Fibroblast of peridontal ligament (primary cell): ENCODE measurements around the gene THTPA.

Experiments
- DNase-seq: peaks from one replicate; pipeline ENCODE4 v3.0.0-alpha.2; 2010; ENCODE audit errors: extremely low read depth

The THTPA gene

GRCh38 chr14:23567186-23568020 is 11.3 kb downstream of the THTPA start, which contains the start of gene AP1G2:
TSS of gene AP1G2 (minus strand) at chr14:23567791. CDS start at chr14:23567314, 477 bp downstream.
- peak; percentile 53 for DNase-seq

GRCh38 chr14:23568021-23568599 is 12.0 kb downstream of the THTPA start:
- DNase-seq = no peak

GRCh38 chr14:23568600-23569331 is 12.7 kb downstream of the THTPA start:
- DNase-seq = no peak

- DNase-seq = no peak
These were observed 13.5 kb downstream of the THTPA start for GRCh38 chr14:23569443-23570151.

- DNase-seq = no peak
These were observed 14.9 kb downstream of the THTPA start for GRCh38 chr14:23570806-23571483.

DNA sequence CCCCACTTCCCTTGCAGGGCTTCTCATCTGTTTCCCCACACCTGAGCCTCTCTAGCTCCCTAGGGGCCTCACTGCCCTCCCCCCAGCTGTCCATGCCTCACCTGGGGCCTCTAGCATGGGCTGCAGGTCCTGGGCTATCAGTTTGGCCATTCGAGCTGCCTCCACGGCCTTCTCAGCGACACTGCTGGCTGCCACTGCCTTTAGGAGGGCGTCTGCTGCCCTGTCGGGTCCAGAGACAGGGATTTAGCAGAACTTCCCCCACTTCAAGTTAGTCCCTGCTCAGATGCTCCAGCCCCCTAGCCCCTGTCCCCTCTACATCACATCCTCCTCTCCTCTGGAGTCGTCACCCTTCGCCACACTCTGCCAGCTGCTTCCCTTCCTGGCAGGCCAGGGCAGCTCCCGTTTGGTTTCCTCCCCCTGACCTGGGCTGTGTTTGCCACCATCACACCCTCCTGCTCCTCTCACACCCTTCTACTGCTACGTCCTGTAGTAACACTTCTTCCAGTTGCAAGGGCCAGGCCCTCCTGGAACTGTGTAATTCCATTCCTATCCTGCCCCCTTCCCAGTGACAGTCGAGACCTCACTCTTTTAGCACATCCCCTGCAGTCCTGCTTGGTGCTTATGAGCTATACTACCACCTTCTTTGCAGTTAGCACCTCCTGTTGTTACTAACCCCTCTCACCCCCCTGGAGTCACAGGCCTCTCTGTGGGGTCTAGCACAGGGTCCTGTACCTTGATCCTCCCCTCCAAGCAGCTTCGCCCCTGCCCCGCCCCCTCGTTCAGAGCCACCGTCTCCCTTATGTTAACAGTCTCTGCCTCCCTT is 15.8 kb downstream of the THTPA start:
- DNase-seq = no peak

GRCh38 chr14:23572524-23572828 is 16.4 kb downstream of the THTPA start:
- no peak for DNase-seq

- no peak for DNase-seq
These were observed 16.8 kb downstream of the THTPA start for GRCh38 chr14:23572836-23573235.

GRCh38 chr14:23573384-23574015 is 17.4 kb downstream of the THTPA start:
- no peak for DNase-seq

DNA sequence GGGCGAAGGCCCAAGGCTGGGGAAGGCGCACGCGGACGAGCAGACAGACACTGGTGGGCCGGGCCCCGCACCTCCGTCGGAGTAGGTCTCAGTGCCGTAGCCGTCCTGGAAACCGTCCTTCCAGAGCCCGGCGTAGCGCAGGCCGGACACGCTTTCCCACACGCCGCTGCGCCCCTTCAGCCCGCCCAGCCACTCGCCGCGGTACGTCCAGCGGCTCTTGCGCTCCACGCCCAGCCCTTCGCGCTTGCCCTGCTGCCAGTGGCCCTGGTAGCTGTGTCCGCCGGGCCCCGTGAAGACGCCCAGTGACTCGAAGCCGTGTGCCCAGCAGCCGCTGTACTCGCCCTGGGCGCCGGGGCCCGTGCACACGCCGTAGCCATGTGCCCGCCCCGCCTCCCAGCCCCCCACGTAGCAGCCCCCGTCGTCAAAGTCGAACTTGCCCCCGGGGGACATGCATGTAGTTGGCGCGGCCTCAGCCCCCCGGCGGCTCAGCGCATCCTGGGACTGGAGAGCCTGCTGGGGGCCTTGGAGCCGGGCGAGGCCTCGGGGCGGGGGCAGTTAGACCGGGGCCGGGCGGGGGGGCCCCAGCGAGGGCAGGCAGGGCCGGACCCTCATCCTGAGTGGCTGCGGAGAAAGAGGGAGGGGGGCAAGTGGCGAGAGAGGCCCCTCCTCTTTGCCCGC is 21.1 kb downstream of the THTPA start:
- DNase-seq = no peak

GRCh38 chr14:23577710-23578392 is 21.8 kb downstream of the THTPA start:
- no peak for DNase-seq

DNA sequence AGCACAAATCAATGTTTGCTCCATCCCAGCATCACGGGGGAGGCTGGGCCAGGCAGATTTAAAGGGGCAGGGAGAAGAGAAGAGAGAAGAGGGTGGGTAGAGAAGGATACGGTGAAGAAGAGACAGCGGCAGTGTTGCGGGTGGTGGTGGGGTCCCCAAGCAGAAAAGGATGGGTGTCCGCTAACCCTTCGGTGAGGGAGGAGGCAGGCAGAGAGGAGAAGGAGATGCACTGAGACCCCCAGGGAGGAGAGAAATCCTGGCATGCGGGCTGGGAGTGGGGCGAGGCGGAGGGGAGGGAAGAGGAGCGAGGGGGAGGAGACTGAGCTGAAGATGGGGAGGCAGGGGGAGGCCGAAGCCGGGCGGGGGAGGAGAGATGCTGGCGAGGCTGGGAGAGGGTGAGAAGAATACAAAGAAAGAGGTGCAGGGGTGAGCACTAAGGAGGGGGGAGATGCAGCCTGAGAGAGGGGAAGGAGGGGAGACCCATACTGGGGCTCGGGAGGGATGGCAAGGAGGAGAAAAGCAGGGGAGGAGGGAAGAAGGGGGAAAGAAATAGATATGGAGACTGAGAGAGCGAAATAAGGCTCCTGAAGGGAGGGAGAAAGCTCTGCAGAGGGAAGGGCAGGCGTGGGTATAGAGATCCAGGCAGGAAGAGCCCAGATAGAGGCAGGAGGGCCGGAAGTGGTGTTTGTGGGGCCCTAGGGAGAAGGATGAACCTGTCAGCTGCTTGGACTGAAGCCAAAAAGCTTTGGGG is 22.7 kb downstream of the THTPA start, which contains the start of gene JPH4:
Gene JPH4 (minus strand): TSS at position 231 of the 751 bp plus-strand sequence. CDS start 1,337 bp downstream, outside the sequence.
- DNase-seq = no peak

- no peak for DNase-seq
These were observed 23.2 kb downstream of the THTPA start for GRCh38 chr14:23579311-23579630.

DNA sequence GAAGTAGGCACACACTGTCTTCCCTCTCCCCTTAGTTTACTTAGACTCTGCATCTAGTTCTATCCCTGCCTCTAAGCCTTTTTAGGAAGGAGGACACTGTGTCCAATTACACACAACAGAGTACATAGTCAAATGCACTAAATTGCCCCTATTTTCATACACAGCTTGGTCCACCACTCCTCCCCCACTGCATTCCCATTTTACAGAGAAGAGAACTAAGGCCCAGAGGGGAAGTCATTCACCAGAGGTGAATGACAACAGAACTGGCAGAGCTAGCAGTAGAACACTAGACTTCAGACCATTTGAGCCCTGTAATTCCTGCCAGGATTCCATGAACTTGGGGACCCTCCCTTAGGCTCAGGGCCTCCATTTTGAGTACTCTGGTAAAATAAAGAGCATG is 23.7 kb downstream of the THTPA start:
- no peak for DNase-seq

DNA sequence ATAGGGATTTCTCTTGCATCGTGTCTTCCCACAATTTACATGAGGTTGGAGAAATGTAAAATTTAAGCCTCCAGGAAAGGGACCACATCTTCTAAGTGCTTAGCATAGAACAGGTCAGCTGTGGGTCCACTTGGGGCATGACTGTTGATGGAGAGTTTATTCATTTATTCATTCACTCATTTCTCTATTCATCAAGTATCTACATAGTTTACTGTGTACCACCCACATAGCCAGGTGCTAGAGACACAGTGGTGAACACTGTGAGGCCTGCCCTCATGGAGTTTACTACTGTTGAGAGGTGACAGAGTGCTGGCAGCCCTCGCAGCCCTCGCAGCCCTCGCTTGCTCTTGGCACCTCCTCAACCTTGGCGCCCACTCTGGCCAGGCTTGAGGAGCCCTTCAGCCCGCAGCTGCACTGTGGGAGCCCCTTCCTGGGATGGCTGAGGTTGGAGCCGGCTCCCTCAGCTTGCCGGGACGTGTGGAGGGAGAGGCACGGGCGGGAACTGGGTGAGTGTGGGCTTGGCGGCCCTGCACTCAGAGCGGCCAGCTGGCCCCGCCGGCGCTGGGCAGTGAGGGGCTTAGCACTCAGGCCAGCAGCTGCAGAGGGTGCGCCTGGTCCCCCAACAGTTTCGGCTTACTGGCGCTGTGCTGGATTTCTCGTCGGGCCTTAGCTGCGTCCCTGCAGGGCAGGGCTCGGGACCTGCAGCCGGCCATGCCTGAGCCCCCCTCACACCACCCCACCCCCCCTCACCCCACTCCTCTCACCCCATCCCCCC is 24.3 kb downstream of the THTPA start:
- DNase-seq = no peak

DNA sequence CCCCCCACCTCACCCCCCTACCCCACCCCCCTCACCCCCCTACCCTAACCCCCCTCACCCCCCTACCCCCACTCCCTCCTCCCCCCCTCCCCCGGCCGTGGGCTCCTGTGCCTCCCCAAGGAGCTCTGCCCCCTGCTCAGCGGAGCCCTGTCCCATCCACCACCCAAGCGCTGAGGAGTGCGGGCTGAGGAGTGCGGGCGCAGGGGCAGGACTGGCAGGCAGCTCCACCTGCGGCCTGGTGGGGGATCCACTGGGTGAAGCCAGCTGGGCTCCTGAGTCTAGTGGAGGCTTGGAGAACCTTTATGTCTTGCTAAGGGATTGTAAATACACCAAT is 24.8 kb downstream of the THTPA start:
- DNase-seq = no peak

- no peak for DNase-seq
These were observed 27.1 kb downstream of the THTPA start for GRCh38 chr14:23582906-23583760.
